H1 (cell line): Measurements from ENCODE around the gene FLT3. TPM values are rescaled to one million over a fixed set of nuclear protein-coding genes. Genes with fewer than 3 reads are reported as not detected.

Source experiments
- ASH2L ChIP-seq: fragments of 200-600, 300-600 bp; sonication (generic); IDR thresholded peaks from one replicate; pipeline ENCODE4 v1.7.1; 2017; ENCODE audit warnings: low read length
- ATF3 ChIP-seq: IDR thresholded peaks from 2 replicates; pipeline ENCODE4 v1.6.1; 2011; ENCODE audit warnings: low read depth, mild to moderate bottlenecking, low read length; ENCODE audit not compliant: insufficient read depth
- BCL11A ChIP-seq, 2 experiments: IDR thresholded peaks; one replicate each; pipeline ENCODE4 v1.6.1; 2011; ENCODE audit warnings: low read depth in 2 of 2, low read length in 2 of 2, mild to moderate bottlenecking in 2 of 2
- CHD2 ChIP-seq: IDR thresholded peaks from 2 replicates; pipeline ENCODE4 v1.6.1; 2012; ENCODE audit warnings: low read length, improper control_type of control experiment
- CREB1 ChIP-seq: IDR thresholded peaks from 2 replicates; pipeline ENCODE4 v1.6.1; 2012; ENCODE audit warnings: inconsistent platforms
- CTCF ChIP-seq, 3 experiments: IDR thresholded peaks; 1 replicate in 2 of 3; 2 replicates in 1 of 3; pipeline versions ENCODE4 v1.5.1 to v1.6.1; 2011; ENCODE audit warnings: low read length in 3 of 3, mild to moderate bottlenecking in 3 of 3, inconsistent platforms in 2 of 3, low read depth in 1 of 3, moderate library complexity in 1 of 3; ENCODE audit not compliant: insufficient read depth in 1 of 3; ENCODE audit errors: control extremely low read depth in 1 of 3
- E2F6 ChIP-seq: IDR thresholded peaks from 2 replicates; pipeline ENCODE4 v1.6.1; 2012; ENCODE audit warnings: inconsistent platforms
- EZH2 ChIP-seq: fragments of 200-600 bp; sonication (generic); IDR thresholded peaks from 2 replicates; pipeline ENCODE4 v1.7.1; 2012; ENCODE audit warnings: low read depth, mild to moderate bottlenecking, moderate library complexity, low read length, inconsistent platforms; ENCODE audit not compliant: severe bottlenecking
- FOSL1 ChIP-seq: IDR thresholded peaks from 2 replicates; pipeline ENCODE4 v1.6.1; 2011; ENCODE audit warnings: mild to moderate bottlenecking, low read depth, low read length, moderate library complexity; ENCODE audit not compliant: insufficient read depth
- JUN ChIP-seq: IDR thresholded peaks from 2 replicates; pipeline ENCODE4 v1.6.1; 2011; ENCODE audit warnings: low read depth, mild to moderate bottlenecking, improper control_type of control experiment, low read length
- KDM4A ChIP-seq: IDR thresholded peaks from one replicate; pipeline ENCODE4 v1.7.1; 2012; ENCODE audit warnings: low read depth, mild to moderate bottlenecking, moderate library complexity, low read length, inconsistent platforms; ENCODE audit not compliant: severe bottlenecking
- POU5F1 ChIP-seq: IDR thresholded peaks from 2 replicates; pipeline ENCODE4 v1.6.1; 2011; ENCODE audit warnings: low read depth, mild to moderate bottlenecking, low read length, moderate library complexity
- RAD21 ChIP-seq, 2 experiments: IDR thresholded peaks in 1 of 2; conservative IDR thresholded peaks in 1 of 2; 2 replicates each; pipeline ENCODE4 v1.6.1; 2011; ENCODE audit warnings: low read depth in 2 of 2, low read length in 2 of 2, improper control_type of control experiment in 1 of 2, inconsistent platforms in 1 of 2, mild to moderate bottlenecking in 1 of 2, moderate library complexity in 1 of 2
- RNF2 ChIP-seq: fragments of 200-900, 300-1000 bp; sonication (generic); IDR thresholded peaks from 2 replicates; pipeline ENCODE4 v1.7.1; 2016; ENCODE audit warnings: borderline replicate concordance, low read depth, mild to moderate bottlenecking, antibody characterized with exemption, low read length; ENCODE audit not compliant: poor library complexity, severe bottlenecking; ENCODE audit errors: missing control alignments
- SIRT6 ChIP-seq: IDR thresholded peaks from one replicate; pipeline ENCODE4 v1.7.1; 2012; ENCODE audit warnings: low read length, inconsistent platforms
- SIX5 ChIP-seq: IDR thresholded peaks from 2 replicates; pipeline ENCODE4 v1.6.1; 2011; ENCODE audit warnings: mild to moderate bottlenecking, low read depth, low read length
- SP2 ChIP-seq: IDR thresholded peaks from 2 replicates; pipeline ENCODE4 v1.6.1; 2012; ENCODE audit warnings: mild to moderate bottlenecking, low read length, inconsistent platforms
- TAF7 ChIP-seq: optimal IDR thresholded peaks from 2 replicates; pipeline ENCODE3; 2011; ENCODE audit warnings: low read depth, mild to moderate bottlenecking, inconsistent platforms, low read length, moderate library complexity, borderline replicate concordance
- TBP ChIP-seq: IDR thresholded peaks from 2 replicates; pipeline ENCODE4 v1.6.1; 2011; ENCODE audit warnings: low read depth, low read length, improper control_type of control experiment
- YY1 ChIP-seq: IDR thresholded peaks from 2 replicates; pipeline ENCODE4 v1.6.1; 2011; ENCODE audit warnings: low read depth, mild to moderate bottlenecking, low read length
- polyA plus RNA-seq, 7 experiments: library from polyadenylated mRNA; depleted of rRNA in 3 of 7; stranded (reverse) in 5 of 7; unstranded in 2 of 7; fragments of >200 nt in 5 of 7; fragments of 200-250 nt in 2 of 7; gene quantifications; 1 replicate in 5 of 7; 2 replicates in 1 of 7; 4 replicates in 1 of 7; pipeline versions ENCODE4 v1.2.1 to v1.2.3, GENCODE V29; 2011 to 2013; ENCODE audit warnings: missing spikeins in 2 of 7, mixed read lengths in 2 of 7
- total RNA-seq: library from RNA; stranded (reverse); fragmentation: NEBNext Ultra II Directional; extraction: Animal tissue kit (Norgen Biotek cat#: 25700); gene quantifications from 2 replicates; pipeline ENCODE4 v1.2.1, GENCODE V29; 2021

FLT3 gene
- total and polyA plus RNA-seq, 2 of the 8 experiments (the other 6 are each of a cell fraction or from before 2014, with no cell fraction given) = 0.44 to 0.71 TPM

- peak; percentile 92 for TF ChIP-seq EZH2
- TF ChIP-seq SP2 = no peak
- 0 out of 2 replicates have a peak, but pooled peaks have one; percentile 29 for TF ChIP-seq CREB1
- TF ChIP-seq POU5F1 = no peak
- peak; percentile 62 for TF ChIP-seq KDM4A
- no peak for TF ChIP-seq SIX5
- peak; percentile 46 for TF ChIP-seq ASH2L
- TF ChIP-seq ATF3 = no peak
- TF ChIP-seq CHD2 = no peak
- no peak for TF ChIP-seq SIRT6
- peak; percentile 91 to 93 for TF ChIP-seq RAD21 (IDR thresholded peaks at IDR 0.05 in 1 of 2, conservative IDR thresholded peaks at IDR 0.05 in 1 of 2; ENCODE audit: low read depth in 2 of 2, low read length in 2 of 2)
- TF ChIP-seq E2F6 = no peak; the same call in 1 of the 2 replicates
- peak; percentile 10 for TF ChIP-seq RNF2
- peak; percentile 90 to 97 (median 93) for TF ChIP-seq CTCF (IDR thresholded peaks at IDR 0.05; ENCODE audit: control extremely low read depth in 1 of 3, insufficient read depth in 1 of 3, low read depth in 1 of 3, low read length in 3 of 3)
- no peak for TF ChIP-seq JUN
- no peak for TF ChIP-seq FOSL1
- TF ChIP-seq TBP = peak; percentile 38; the same call in 1 of the 2 replicates
- TF ChIP-seq BCL11A (IDR thresholded peaks at IDR 0.05; ENCODE audit: low read depth in 2 of 2, low read length in 2 of 2) = no peak
- TF ChIP-seq TAF7 = no peak
- TF ChIP-seq YY1 = peak; percentile 35; the same call in 1 of the 2 replicates
Measured at GRCh38 chr13:27953676-27954405, 146.5 kb downstream of the FLT3 start (continued).
